Measurements from ENCODE around the gene ZNF331.

Gene ZNF331

DNA sequence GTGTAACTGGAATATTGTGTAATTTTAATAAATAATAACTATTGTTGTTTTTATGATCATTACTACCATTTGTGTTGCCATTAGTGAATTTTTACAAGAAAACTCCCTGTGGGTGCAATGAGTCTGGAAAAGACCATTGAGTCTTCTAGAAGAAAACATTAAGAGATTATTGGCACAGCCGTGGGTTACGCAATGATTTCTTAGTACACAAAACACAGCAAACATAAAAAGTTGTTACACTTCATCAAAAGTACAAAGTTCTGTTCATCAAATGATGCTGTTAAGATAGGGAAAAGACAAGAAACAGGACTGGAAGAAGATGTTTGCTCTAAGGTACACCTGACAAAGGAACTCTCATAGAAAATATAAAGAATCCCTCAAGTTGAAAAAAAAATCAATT, 41.6 kb downstream of the ZNF331 start:
- H3K9me3 ChIP-seq (ENCODE audit: control insufficient read depth, low read length): peaks cover 66% of the 10 kb centered on the region
- peak overlapping the region; percentile 24 for H3K4me3 ChIP-seq (ENCODE audit: low read length)
- H3K27me3 ChIP-seq (replicated peaks; ENCODE audit: control insufficient read depth, insufficient read depth, low read length): no peaks in the 10 kb centered on the region
- no peaks in the 10 kb centered on the region for H3K4me1 ChIP-seq (ENCODE audit: control insufficient read depth, insufficient read depth, low read length)
- no peak for DNase-seq (ENCODE audit: low read depth)
- H3K36me3 ChIP-seq (ENCODE audit: control insufficient read depth, insufficient read depth, low read length, severe bottlenecking): peaks cover 52% of the 10 kb centered on the region
- H3K9ac ChIP-seq (ENCODE audit: low read length): no peak overlapping the region

DNA sequence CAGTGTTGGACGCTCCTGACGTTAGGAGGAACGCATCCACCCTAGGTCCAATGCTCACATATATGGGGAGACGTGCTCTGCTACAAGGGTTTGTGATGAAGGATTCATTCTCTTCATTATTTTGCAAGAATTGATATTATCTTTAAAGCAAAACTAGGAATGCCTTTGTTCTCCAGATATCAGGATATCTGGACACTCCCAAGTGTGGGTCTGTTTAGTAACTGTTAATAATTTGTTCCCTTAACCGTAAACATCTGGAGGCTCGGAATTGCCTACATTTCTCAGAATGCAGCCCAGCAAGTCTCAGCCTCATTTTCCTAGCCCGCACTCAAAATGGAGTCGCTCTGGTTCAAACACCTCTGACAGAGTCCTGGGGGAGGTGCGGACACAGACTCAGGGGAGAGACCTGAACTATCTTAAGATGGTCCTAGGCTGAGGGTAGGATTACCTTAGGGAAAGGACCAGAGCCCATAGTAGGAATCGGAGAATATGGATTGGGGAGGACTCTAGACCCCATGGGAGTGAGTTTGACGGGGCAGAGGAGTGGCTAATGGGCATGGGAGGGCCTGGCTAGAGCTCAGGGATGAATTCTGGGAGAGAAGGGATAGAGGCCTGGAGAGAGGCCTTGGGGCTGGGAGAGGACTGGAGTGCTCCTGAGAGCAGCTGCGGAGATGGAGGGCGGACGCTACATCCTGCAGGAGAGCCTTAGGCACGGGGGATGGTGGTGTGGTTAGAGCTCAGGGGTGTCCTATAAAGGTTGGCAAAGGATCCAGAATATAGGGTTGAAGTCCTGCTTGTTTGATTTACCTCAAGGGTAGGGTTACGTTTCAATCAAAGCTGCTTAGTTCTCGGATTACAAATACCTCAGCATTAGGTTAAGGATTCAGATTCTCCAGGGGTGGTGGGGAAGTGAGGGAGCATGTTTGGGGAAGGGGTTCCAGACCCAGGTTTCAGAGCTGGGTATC, 43.2 kb downstream of the ZNF331 start:
- H3K4me3 ChIP-seq (ENCODE audit: low read length): no peak overlapping the region

DNA sequence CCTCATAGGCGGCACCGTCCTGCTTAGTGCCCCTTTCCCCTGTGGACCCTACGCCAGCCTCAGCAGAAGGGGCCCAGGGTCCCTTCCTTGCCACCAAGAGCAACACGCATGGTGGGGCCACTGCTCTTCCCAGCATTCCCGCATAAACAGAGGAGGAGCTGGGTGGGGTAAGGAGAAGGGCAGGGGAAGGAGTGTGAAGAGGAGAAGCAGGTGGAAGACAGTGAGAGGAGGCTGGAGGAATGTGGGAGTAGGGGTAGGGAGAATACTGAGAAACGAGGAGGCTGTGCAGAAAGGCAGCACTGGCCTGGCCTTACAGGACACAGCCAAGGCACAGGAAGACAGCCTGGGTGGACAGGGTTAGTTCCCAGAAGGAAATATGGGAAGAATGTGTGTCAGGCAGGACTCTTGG, 43.9 kb downstream of the ZNF331 start:
- no peaks in the 10 kb centered on the region for H3K27me3 ChIP-seq (replicated peaks; ENCODE audit: control insufficient read depth, insufficient read depth, low read length)

More for the DNA sequence above, 43.2 kb downstream of the ZNF331 start:
- no peaks in the 10 kb centered on the region for H3K4me1 ChIP-seq (ENCODE audit: control insufficient read depth, insufficient read depth, low read length)
- H3K9ac ChIP-seq (ENCODE audit: low read length): no peak overlapping the region
- no peak for DNase-seq (ENCODE audit: low read depth)
- H3K36me3 ChIP-seq (ENCODE audit: control insufficient read depth, insufficient read depth, low read length, severe bottlenecking): peaks cover 39% of the 10 kb centered on the region
- H3K27me3 ChIP-seq (replicated peaks; ENCODE audit: control insufficient read depth, insufficient read depth, low read length): no peaks in the 10 kb centered on the region
- peaks cover 52% of the 10 kb centered on the region for H3K9me3 ChIP-seq (ENCODE audit: control insufficient read depth, low read length)

DNA sequence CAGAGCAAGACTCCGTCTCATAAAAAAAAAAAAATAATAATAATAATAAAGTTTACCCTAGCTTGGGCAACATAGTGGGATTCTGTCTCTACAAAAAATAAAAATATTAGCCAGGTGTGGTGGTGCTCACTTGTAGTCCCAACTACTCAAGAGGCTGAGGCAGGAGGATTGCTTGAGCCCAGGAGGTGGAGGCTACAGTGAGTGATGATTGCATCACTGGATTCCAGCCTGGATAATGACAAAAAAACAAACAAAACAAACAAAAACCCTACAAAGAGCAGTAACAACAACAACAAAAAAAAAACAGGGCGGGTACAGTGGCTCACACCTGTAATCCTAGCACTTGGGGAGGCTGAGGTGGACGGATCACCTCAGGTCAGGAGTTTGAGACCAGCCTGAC, 45.2 kb downstream of the ZNF331 start:
- Histone ChIP-seq H3K9me3 (ENCODE audit: control insufficient read depth, low read length) (peaks cover 32% of the 10 kb centered on the region), H3K36me3 (ENCODE audit: control insufficient read depth, insufficient read depth, low read length, severe bottlenecking) (peaks cover 19% of the 10 kb centered on the region), H3K9ac (ENCODE audit: low read length) (no peak overlapping the region), H3K4me3 (ENCODE audit: low read length) (no peak overlapping the region), H3K4me1 (ENCODE audit: control insufficient read depth, insufficient read depth, low read length) (no peaks in the 10 kb centered on the region), H3K27me3 (replicated peaks; ENCODE audit: control insufficient read depth, insufficient read depth, low read length) (no peaks in the 10 kb centered on the region)
- no peak for DNase-seq (ENCODE audit: low read depth)

More for the DNA sequence above, 43.9 kb downstream of the ZNF331 start:
- DNase-seq (ENCODE audit: low read depth): no peak
- H3K9ac ChIP-seq (ENCODE audit: low read length): no peak overlapping the region
- no peaks in the 10 kb centered on the region for H3K4me1 ChIP-seq (ENCODE audit: control insufficient read depth, insufficient read depth, low read length)
- H3K4me3 ChIP-seq (ENCODE audit: low read length): no peak overlapping the region
- peaks cover 45% of the 10 kb centered on the region for H3K9me3 ChIP-seq (ENCODE audit: control insufficient read depth, low read length)
- H3K36me3 ChIP-seq (ENCODE audit: control insufficient read depth, insufficient read depth, low read length, severe bottlenecking): peaks cover 32% of the 10 kb centered on the region

DNA sequence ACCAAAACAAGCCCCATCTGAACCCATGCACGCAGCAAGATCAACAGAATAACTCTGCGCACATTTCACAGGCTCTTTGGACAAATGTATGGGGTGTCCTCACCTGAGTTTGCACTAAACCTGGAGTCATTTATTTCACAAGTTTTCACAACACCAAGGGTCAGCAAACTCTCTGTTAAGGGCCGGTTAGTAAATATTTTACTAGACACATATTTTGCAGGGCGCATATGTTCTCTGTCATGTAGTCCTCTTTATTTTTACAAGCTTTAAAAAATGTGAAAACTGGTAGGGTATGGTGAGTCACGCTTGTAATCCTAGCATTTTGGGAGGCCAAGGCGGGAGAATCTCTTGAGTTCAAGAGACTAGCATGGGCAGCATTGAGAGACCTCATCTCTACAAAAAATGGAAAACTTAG, 48.3 kb downstream of the ZNF331 start:
- H3K4me3 ChIP-seq (ENCODE audit: low read length): no peak overlapping the region
- H3K9ac ChIP-seq (ENCODE audit: low read length): no peak overlapping the region
- no peaks in the 10 kb centered on the region for H3K27me3 ChIP-seq (replicated peaks; ENCODE audit: control insufficient read depth, insufficient read depth, low read length)
- no peak for DNase-seq (ENCODE audit: low read depth)
- no peaks in the 10 kb centered on the region for H3K4me1 ChIP-seq (ENCODE audit: control insufficient read depth, insufficient read depth, low read length)
- no peaks in the 10 kb centered on the region for H3K36me3 ChIP-seq (ENCODE audit: control insufficient read depth, insufficient read depth, low read length, severe bottlenecking)
- H3K9me3 ChIP-seq (ENCODE audit: control insufficient read depth, low read length): peaks cover 6% of the 10 kb centered on the region

DNA sequence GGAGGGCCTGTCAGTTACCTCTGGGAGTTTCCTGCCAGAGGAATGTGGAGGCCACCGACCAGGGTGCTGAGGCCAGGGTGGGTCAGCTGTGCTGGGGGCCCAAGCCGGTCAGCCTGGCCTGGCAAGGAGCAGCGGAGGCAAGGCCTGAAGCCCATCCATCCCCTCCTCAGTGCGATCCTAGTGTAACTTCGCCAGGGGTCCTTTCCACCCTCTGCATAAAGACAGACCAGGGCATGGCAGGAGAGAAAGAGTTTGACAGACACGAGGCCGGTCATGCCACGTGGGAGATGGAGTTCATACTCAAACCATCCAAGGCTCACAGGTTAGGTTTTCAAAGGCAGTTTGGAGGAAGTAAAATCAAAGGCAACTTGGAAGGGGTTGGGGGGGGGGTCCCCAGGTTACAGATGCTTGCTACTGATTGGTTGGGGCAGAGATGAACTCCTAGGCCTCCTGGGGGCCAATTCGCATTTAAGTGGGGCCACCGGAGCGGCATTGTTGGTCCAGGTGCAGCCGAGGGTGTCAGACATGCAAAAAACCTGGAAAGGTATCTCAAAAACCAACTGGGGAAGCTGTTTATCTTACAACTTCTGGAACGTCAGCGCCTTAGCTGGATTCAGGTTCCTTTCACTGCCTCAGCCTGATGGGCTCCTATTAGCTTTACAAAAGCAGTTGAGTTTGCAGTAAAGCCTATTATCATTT, 57.0 kb downstream of the ZNF331 start:
- no peaks in the 10 kb centered on the region for H3K9me3 ChIP-seq (ENCODE audit: control insufficient read depth, low read length)
- no peak overlapping the region for H3K4me3 ChIP-seq (ENCODE audit: low read length)
- no peaks in the 10 kb centered on the region for H3K4me1 ChIP-seq (ENCODE audit: control insufficient read depth, insufficient read depth, low read length)
- DNase-seq (ENCODE audit: low read depth): no peak
- no peaks in the 10 kb centered on the region for H3K36me3 ChIP-seq (ENCODE audit: control insufficient read depth, insufficient read depth, low read length, severe bottlenecking)
- H3K9ac ChIP-seq (ENCODE audit: low read length): no peak overlapping the region
- H3K27me3 ChIP-seq (replicated peaks; ENCODE audit: control insufficient read depth, insufficient read depth, low read length): no peaks in the 10 kb centered on the region

DNA sequence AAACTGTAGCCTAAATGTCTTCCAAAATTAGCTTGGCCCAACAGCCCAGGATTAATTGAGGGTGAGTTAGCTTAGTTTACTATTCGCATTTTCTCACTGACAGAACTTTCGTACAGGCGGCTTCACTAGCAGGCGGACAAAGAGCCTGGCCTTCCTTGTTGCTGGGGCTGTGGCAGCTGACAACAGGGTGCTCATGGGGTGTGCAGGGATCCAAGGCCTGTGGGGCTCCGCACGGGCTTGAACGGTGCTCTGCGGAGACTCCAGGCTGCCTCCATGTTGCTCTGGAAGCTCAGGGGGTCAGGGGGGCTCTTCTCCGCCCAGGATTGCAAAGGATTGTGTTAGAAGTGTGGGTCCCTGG, 57.5 kb downstream of the ZNF331 start:
- Histone ChIP-seq H3K9ac (ENCODE audit: low read length) (no peak overlapping the region), H3K4me1 (ENCODE audit: control insufficient read depth, insufficient read depth, low read length) (no peaks in the 10 kb centered on the region), H3K36me3 (ENCODE audit: control insufficient read depth, insufficient read depth, low read length, severe bottlenecking) (no peaks in the 10 kb centered on the region), H3K9me3 (ENCODE audit: control insufficient read depth, low read length) (no peaks in the 10 kb centered on the region), H3K27me3 (replicated peaks; ENCODE audit: control insufficient read depth, insufficient read depth, low read length) (no peaks in the 10 kb centered on the region), H3K4me3 (ENCODE audit: low read length) (no peak overlapping the region)
- DNase-seq (ENCODE audit: low read depth): no peak

DNA sequence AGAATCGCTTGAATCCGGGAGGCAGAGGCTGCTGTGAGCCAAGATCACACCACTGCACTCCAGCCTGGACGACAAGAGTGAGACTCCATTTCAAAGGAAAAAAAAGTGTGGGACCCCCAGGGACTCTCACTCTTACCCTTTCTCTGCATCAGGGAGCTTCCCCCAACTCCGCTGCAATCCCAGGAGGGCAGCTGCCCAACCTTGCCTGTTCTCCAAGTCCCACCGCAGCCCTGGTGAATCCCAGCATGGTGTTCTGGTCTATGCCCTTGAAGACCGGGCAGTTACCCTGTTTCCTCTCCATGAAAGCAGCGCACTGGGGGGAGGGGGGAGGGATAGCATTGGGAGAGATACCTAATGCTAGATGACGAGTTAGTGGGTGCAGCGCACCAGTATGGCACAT, 58.1 kb downstream of the ZNF331 start:
- Histone ChIP-seq H3K36me3 (ENCODE audit: control insufficient read depth, insufficient read depth, low read length, severe bottlenecking) (no peaks in the 10 kb centered on the region), H3K9me3 (ENCODE audit: control insufficient read depth, low read length) (no peaks in the 10 kb centered on the region), H3K4me3 (ENCODE audit: low read length) (no peak overlapping the region), H3K9ac (ENCODE audit: low read length) (no peak overlapping the region), H3K4me1 (ENCODE audit: control insufficient read depth, insufficient read depth, low read length) (no peaks in the 10 kb centered on the region), H3K27me3 (replicated peaks; ENCODE audit: control insufficient read depth, insufficient read depth, low read length) (no peaks in the 10 kb centered on the region)
- DNase-seq (ENCODE audit: low read depth): no peak

DNA sequence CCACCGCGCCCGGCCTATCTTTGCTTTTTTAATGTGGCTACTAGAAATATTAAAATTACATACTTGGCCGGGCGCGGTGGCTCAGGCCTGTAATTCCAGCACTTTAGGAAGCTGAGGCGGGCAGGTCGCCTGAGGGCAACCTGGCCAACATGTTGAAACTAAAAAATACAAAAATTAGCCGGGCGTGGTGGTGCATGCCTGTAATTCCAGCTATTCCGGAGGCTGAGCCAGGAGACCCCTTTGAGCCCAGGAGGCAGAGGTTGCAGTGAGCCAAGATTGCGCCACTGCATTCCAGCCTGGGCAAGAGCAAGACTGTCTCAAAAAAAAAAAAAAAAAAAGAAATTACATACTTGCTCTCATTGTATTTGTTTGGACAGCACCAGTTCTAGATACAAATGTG, 59.1 kb downstream of the ZNF331 start:
- no peaks in the 10 kb centered on the region for H3K36me3 ChIP-seq (ENCODE audit: control insufficient read depth, insufficient read depth, low read length, severe bottlenecking)
- no peaks in the 10 kb centered on the region for H3K4me1 ChIP-seq (ENCODE audit: control insufficient read depth, insufficient read depth, low read length)
- H3K9ac ChIP-seq (ENCODE audit: low read length): no peak overlapping the region
- no peak overlapping the region for H3K4me3 ChIP-seq (ENCODE audit: low read length)
- no peaks in the 10 kb centered on the region for H3K27me3 ChIP-seq (replicated peaks; ENCODE audit: control insufficient read depth, insufficient read depth, low read length)
- H3K9me3 ChIP-seq (ENCODE audit: control insufficient read depth, low read length): no peaks in the 10 kb centered on the region
- DNase-seq (ENCODE audit: low read depth): peak; percentile 13

DNA sequence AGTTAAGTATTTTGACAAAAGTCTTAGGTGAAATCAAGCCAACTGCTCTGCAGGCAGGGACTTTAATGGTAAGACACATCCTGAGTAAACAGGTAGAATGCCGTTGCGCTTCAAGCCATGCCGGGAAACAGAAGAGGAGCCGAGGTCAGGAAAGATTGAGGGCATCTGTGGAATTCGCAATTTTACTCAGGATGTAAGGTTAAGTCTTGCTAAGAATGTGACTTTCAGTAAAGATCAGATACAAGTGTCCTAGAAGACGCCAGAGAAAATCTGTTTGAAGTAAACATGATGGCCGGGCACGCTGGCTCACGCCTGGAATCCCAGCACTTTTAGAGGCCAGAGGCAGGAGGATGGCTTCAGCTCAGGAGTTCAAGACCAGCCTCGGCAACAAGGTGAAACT, 60.4 kb downstream of the ZNF331 start:
- no peaks in the 10 kb centered on the region for H3K4me1 ChIP-seq (ENCODE audit: control insufficient read depth, insufficient read depth, low read length)
- no peaks in the 10 kb centered on the region for H3K36me3 ChIP-seq (ENCODE audit: control insufficient read depth, insufficient read depth, low read length, severe bottlenecking)
- H3K4me3 ChIP-seq (ENCODE audit: low read length): no peak overlapping the region
- no peaks in the 10 kb centered on the region for H3K27me3 ChIP-seq (replicated peaks; ENCODE audit: control insufficient read depth, insufficient read depth, low read length)
- no peak overlapping the region for H3K9ac ChIP-seq (ENCODE audit: low read length)
- no peak for DNase-seq (ENCODE audit: low read depth)
- no peaks in the 10 kb centered on the region for H3K9me3 ChIP-seq (ENCODE audit: control insufficient read depth, low read length)

DNA sequence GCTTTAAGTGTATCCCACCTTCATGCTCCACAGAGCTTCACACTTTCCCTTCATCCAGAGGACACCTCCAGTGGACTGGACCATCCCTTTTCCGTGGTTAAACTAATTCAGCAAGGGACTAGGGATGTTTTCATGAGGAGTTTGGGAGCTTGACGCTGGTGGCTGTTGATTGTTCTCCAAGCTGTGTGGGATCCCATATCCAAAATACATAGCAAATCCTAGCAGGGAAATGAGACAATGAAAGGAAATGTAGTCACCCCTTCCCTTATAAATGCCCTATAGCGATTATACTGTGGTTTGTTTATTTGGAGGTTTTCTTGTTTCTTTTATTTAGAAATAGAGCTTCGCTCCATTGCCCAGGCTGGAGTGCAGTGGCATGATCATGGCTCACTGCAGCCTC, 62.3 kb downstream of the ZNF331 start:
- Histone ChIP-seq H3K36me3 (ENCODE audit: control insufficient read depth, insufficient read depth, low read length, severe bottlenecking) (no peaks in the 10 kb centered on the region), H3K4me3 (ENCODE audit: low read length) (no peak overlapping the region), H3K9ac (ENCODE audit: low read length) (no peak overlapping the region), H3K4me1 (ENCODE audit: control insufficient read depth, insufficient read depth, low read length) (no peaks in the 10 kb centered on the region), H3K9me3 (ENCODE audit: control insufficient read depth, low read length) (no peaks in the 10 kb centered on the region), H3K27me3 (replicated peaks; ENCODE audit: control insufficient read depth, insufficient read depth, low read length) (no peaks in the 10 kb centered on the region)
- no peak for DNase-seq (ENCODE audit: low read depth)
